ENCODE measurements around the gene ELP1. TPM values are rescaled to one million over a fixed set of nuclear protein-coding genes. Genes with fewer than 3 reads are reported as not detected.
"Not testable (repeated sequence)": the region's sequence is repeated elsewhere in the genome, so short reads cannot be mapped to it uniquely, and the experiment has no call there.

ELP1 gene
- total RNA-seq (2014; rRNA removed; shearing (Covaris generic)) = 44.1 and 51.0 TPM in 2 replicates

GRCh38 chr9:108933718-108934322 is at the start of gene ELP1:
TSS of gene ELP1 (minus strand) at chr9:108934124. CDS start at chr9:108931146, 2,978 bp downstream.
- peak; percentile 98 for DNase-seq (ENCODE audit: low read depth)

- DNase-seq (ENCODE audit: low read depth) = no peak
Measured at GRCh38 chr9:108980893-108981292, 47.0 kb upstream of the ELP1 start.

GRCh38 chr9:108978205-108978604 is 44.3 kb upstream of the ELP1 start:
- DNase-seq (ENCODE audit: low read depth) = no peak

- no peak for DNase-seq (ENCODE audit: low read depth)
Measured at GRCh38 chr9:108973895-108974294, 40.0 kb upstream of the ELP1 start.

GRCh38 chr9:108972626-108973209 is 38.8 kb upstream of the ELP1 start:
- DNase-seq (ENCODE audit: low read depth) = no peak

- DNase-seq (ENCODE audit: low read depth) = no peak
Measured at GRCh38 chr9:108972186-108972585, 38.3 kb upstream of the ELP1 start.

GRCh38 chr9:108971392-108971791 is 37.5 kb upstream of the ELP1 start:
- DNase-seq (ENCODE audit: low read depth) = not testable (repeated sequence)

- no peak for DNase-seq (ENCODE audit: low read depth)
Measured at GRCh38 chr9:108967916-108968315, 34.0 kb upstream of the ELP1 start.

GRCh38 chr9:108963459-108964143 is 29.7 kb upstream of the ELP1 start:
- no peak for DNase-seq (ENCODE audit: low read depth)

GRCh38 chr9:108961151-108961550 is 27.2 kb upstream of the ELP1 start:
- DNase-seq (ENCODE audit: low read depth) = no peak

- DNase-seq (ENCODE audit: low read depth) = no peak
Measured at GRCh38 chr9:108960331-108960730, 26.4 kb upstream of the ELP1 start.

GRCh38 chr9:108956631-108957026 is 22.7 kb upstream of the ELP1 start:
- DNase-seq (ENCODE audit: low read depth) = no peak

GRCh38 chr9:108956022-108956630 is 22.2 kb upstream of the ELP1 start:
- DNase-seq (ENCODE audit: low read depth) = no peak

GRCh38 chr9:108953983-108954574 is 20.2 kb upstream of the ELP1 start:
- peak; percentile 23 for DNase-seq (ENCODE audit: low read depth)

- peak; percentile 9 for DNase-seq (ENCODE audit: low read depth)
Measured at GRCh38 chr9:108951578-108951977, 17.7 kb upstream of the ELP1 start.

GRCh38 chr9:108950168-108950567 is 16.2 kb upstream of the ELP1 start:
- DNase-seq (ENCODE audit: low read depth) = no peak

- no peak for DNase-seq (ENCODE audit: low read depth)
Measured at GRCh38 chr9:108939975-108940374, 6.1 kb upstream of the ELP1 start.

- no peak for DNase-seq (ENCODE audit: low read depth)
Measured at GRCh38 chr9:108937561-108938305, 3.8 kb upstream of the ELP1 start.

- peak; percentile 94 for DNase-seq (ENCODE audit: low read depth)
Measured at GRCh38 chr9:108934323-108934893, 484 bp upstream of the ELP1 start, which contains the start of gene ABITRAM. TSS of gene ABITRAM (plus strand) at chr9:108934400. CDS start at chr9:108934487, 87 bp downstream.

- DNase-seq (ENCODE audit: low read depth) = peak; percentile 18
Measured at GRCh38 chr9:108933231-108933717, 650 bp downstream of the ELP1 start.

GRCh38 chr9:108928386-108928785 is 5.5 kb downstream of the ELP1 start:
- DNase-seq (ENCODE audit: low read depth) = no peak
